SHP77 (cell line): ENCODE results near the gene MACROD1.

Source experiments
- DNase-seq, 2 experiments: peaks; one replicate each; lab custom pipeline; 2025; lab: John Stamatoyannopoulos, UW

The MACROD1 gene

GRCh38 chr11:64093233-64094039 lies 72.5 kb downstream of the MACROD1 start:
- no peak for DNase-seq

GRCh38 chr11:64092761-64093136 lies 73.2 kb downstream of the MACROD1 start:
- no peak for DNase-seq

- no peak for DNase-seq
These were observed 73.7 kb downstream of the MACROD1 start for GRCh38 chr11:64092111-64092760.

GRCh38 chr11:64090806-64091516 lies 75.0 kb downstream of the MACROD1 start:
- DNase-seq = no peak

- no peak for DNase-seq
These were observed 75.8 kb downstream of the MACROD1 start for GRCh38 chr11:64089915-64090805.

- no peak for DNase-seq
These were observed 76.4 kb downstream of the MACROD1 start for GRCh38 chr11:64089493-64089892.

- no peak for DNase-seq
These were observed 76.9 kb downstream of the MACROD1 start for GRCh38 chr11:64089027-64089360.

GRCh38 chr11:64088162-64089026 lies 77.5 kb downstream of the MACROD1 start:
- peak; percentile 39 to 52 for DNase-seq

- DNase-seq = peak in 1 of 2 experiments; percentile 34
These were observed 79.4 kb downstream of the MACROD1 start for GRCh38 chr11:64086258-64087123.

- DNase-seq = no peak
These were observed 80.0 kb downstream of the MACROD1 start for GRCh38 chr11:64085906-64086257.

- no peak for DNase-seq
These were observed 80.8 kb downstream of the MACROD1 start for GRCh38 chr11:64084951-64085710.

- DNase-seq = no peak
These were observed 81.6 kb downstream of the MACROD1 start for GRCh38 chr11:64084146-64084950.

GRCh38 chr11:64083398-64084080 lies 82.4 kb downstream of the MACROD1 start:
- no peak for DNase-seq

- peak; percentile 93 to 96 for DNase-seq
These were observed 84.0 kb downstream of the MACROD1 start for GRCh38 chr11:64081745-64082442.

GRCh38 chr11:64080390-64080789 lies 85.5 kb downstream of the MACROD1 start:
- DNase-seq = no peak

- no peak for DNase-seq
These were observed 87.0 kb downstream of the MACROD1 start for GRCh38 chr11:64078905-64079304.

GRCh38 chr11:64078284-64078683 lies 87.6 kb downstream of the MACROD1 start:
- peak; percentile 42 to 59 for DNase-seq
